Measurements from ENCODE around the gene SLC12A6. TPM values are rescaled to one million over a fixed set of nuclear protein-coding genes. Genes with fewer than 3 reads are reported as not detected.

The SLC12A6 gene
- total RNA-seq, 4 donors from 2014 or later = 9.2 to 52.6 (median 26.9) TPM

GRCh38 chr15:34241376-34242330 is 95.9 kb downstream of the SLC12A6 start:
- no peak overlapping the region for H3K27ac ChIP-seq
- in situ Hi-C loops (cut with MboI; ENCODE audit: low pct_ligation_motif_present in 1 of 4, low pct_unique_long_range_greater_than_20kb in 1 of 4, low sequenced_read_pairs in 3 of 4) (loop anchor here in 3 of 4 donors (10.0 to 25.0 kb wide), 4 partner anchors 103 to 346 kb away; partner anchors contain the start of genes GOLGA8B (in 2 of the 3), LPCAT4 (in 2 of the 3), NOP10 (in 1 of the 3) and NUTM1 (in 1 of the 3)), intact Hi-C loops (cut with DNase I; ENCODE audit: low total_unique reads) (loop anchor here (10.0 kb wide), 1 partner anchor 123 kb away; the partner anchor contains the start of gene LPCAT4)
- H3K4me3 ChIP-seq = no peak overlapping the region
- H3K9me3 ChIP-seq = no peaks in the 10 kb centered on the region
- peak; percentile 75 to 84 (median 76) for TF ChIP-seq CTCF (IDR thresholded peaks at IDR 0.05)
- TF ChIP-seq EP300 (IDR thresholded peaks at IDR 0.05; ENCODE audit: low read depth) = no peak
- DNase-seq = peak; percentile 18
- 37 to 62% methylated on average over 1 of the region's 1 CpG for WGBS, 2 donors (ENCODE audit: low coverage in 1 of 2)
- no peaks in the 10 kb centered on the region for H3K27me3 ChIP-seq
- peaks cover 0 to 53% (median 12%) of the 10 kb centered on the region in 4 donors for H3K36me3 ChIP-seq
- H3K4me1 ChIP-seq = no peaks in the 10 kb centered on the region

- WGBS, 2 donors (ENCODE audit: low coverage in 1 of 2) = 85% methylated on average over 3 of the region's 3 CpGs; no CpG with 5 or more reads in 1 of the 2 donors
Measured at GRCh38 chr15:34240537-34240936, 97.0 kb downstream of the SLC12A6 start.

GRCh38 chr15:34239151-34239808 is 98.3 kb downstream of the SLC12A6 start:
- WGBS, 2 donors (ENCODE audit: low coverage in 1 of 2) = 80 to 83% methylated on average over 3 to 4 of the region's 4 CpGs
- Histone ChIP-seq H3K4me3 (no peak overlapping the region), H3K4me1 (no peaks in the 10 kb centered on the region), H3K9me3 (no peaks in the 10 kb centered on the region), H3K27me3 (no peaks in the 10 kb centered on the region), H3K27ac (no peak overlapping the region), H3K36me3 (peaks cover 0 to 54% (median 11%) of the 10 kb centered on the region in 4 donors)
- TF ChIP-seq EP300 (IDR thresholded peaks at IDR 0.05; ENCODE audit: low read depth) = no peak
- TF ChIP-seq CTCF (IDR thresholded peaks at IDR 0.05) = no peak
- no peak for TF ChIP-seq POLR2A (IDR thresholded peaks at IDR 0.05)
- no peak for TF ChIP-seq POLR2AphosphoS5 (IDR thresholded peaks at IDR 0.05)
- intact Hi-C loops (cut with DNase I; ENCODE audit: low total_unique reads) (no loop called here), in situ Hi-C loops (cut with MboI; ENCODE audit: low pct_ligation_motif_present in 1 of 4, low pct_unique_long_range_greater_than_20kb in 1 of 4, low sequenced_read_pairs in 3 of 4) (loop anchor here in 3 of 4 donors (25.0 kb wide), 2 partner anchors 123 to 348 kb away; partner anchors contain the start of genes GOLGA8B (in 2 of the 3) and LPCAT4 (in 1 of the 3))
- no peak for DNase-seq

More at GRCh38 chr15:34240537-34240936, 97.0 kb downstream of the SLC12A6 start:
- no peak for DNase-seq
- Histone ChIP-seq H3K36me3 (peaks cover 0 to 53% (median 14%) of the 10 kb centered on the region in 4 donors), H3K9me3 (no peaks in the 10 kb centered on the region), H3K4me3 (no peak overlapping the region), H3K27ac (no peak overlapping the region), H3K4me1 (no peaks in the 10 kb centered on the region), H3K27me3 (no peaks in the 10 kb centered on the region)
- in situ Hi-C loops (cut with MboI; ENCODE audit: low pct_ligation_motif_present in 1 of 4, low pct_unique_long_range_greater_than_20kb in 1 of 4, low sequenced_read_pairs in 3 of 4) (loop anchor here in 3 of 4 donors (10.0 to 25.0 kb wide), 4 partner anchors 104 to 347 kb away; partner anchors contain the start of genes GOLGA8B (in 2 of the 3), LPCAT4 (in 2 of the 3), NOP10 (in 1 of the 3) and NUTM1 (in 1 of the 3)), intact Hi-C loops (cut with DNase I; ENCODE audit: low total_unique reads) (loop anchor here (10.0 kb wide), 1 partner anchor 124 kb away; the partner anchor contains the start of gene LPCAT4)
- TF ChIP-seq EP300 (IDR thresholded peaks at IDR 0.05; ENCODE audit: low read depth) = no peak
- TF ChIP-seq POLR2A (IDR thresholded peaks at IDR 0.05) = no peak
- no peak for TF ChIP-seq POLR2AphosphoS5 (IDR thresholded peaks at IDR 0.05)

GRCh38 chr15:34233614-34234013 is 104.0 kb downstream of the SLC12A6 start:
- in situ Hi-C loops (cut with MboI; ENCODE audit: low pct_ligation_motif_present in 1 of 4, low pct_unique_long_range_greater_than_20kb in 1 of 4, low sequenced_read_pairs in 3 of 4) (loop anchor here in 3 of 4 donors (25.0 kb wide), 2 partner anchors 129 to 354 kb away; partner anchors contain the start of genes GOLGA8B (in 2 of the 3) and LPCAT4 (in 1 of the 3)), intact Hi-C loops (cut with DNase I; ENCODE audit: low total_unique reads) (no loop called here)
- Histone ChIP-seq H3K4me3 (no peak overlapping the region), H3K4me1 (no peaks in the 10 kb centered on the region), H3K36me3 (peaks cover 0 to 51% (median 12%) of the 10 kb centered on the region in 4 donors), H3K27ac (no peak overlapping the region), H3K9me3 (no peaks in the 10 kb centered on the region), H3K27me3 (no peaks in the 10 kb centered on the region)
- no peak for TF ChIP-seq POLR2A (IDR thresholded peaks at IDR 0.05)
- TF ChIP-seq CTCF (IDR thresholded peaks at IDR 0.05) = no peak
- TF ChIP-seq POLR2AphosphoS5 (IDR thresholded peaks at IDR 0.05) = no peak
- TF ChIP-seq EP300 (IDR thresholded peaks at IDR 0.05; ENCODE audit: low read depth) = no peak
- WGBS, 2 donors (ENCODE audit: low coverage in 1 of 2) = 79 to 82% methylated on average over 6 of the region's 6 CpGs
- no peak for DNase-seq

Measured in transverse colon (tissue), 4 donors.